Type B pancreatic cell (in vitro differentiated cells): ENCODE data around the gene MICAL1. TPM values are rescaled to one million over a fixed set of nuclear protein-coding genes. Genes with fewer than 3 reads are reported as not detected.

Experiments
- DNase-seq: peaks from one replicate; pipeline ENCODE4 v3.0.0; 2021; ENCODE audit warnings: mixed read lengths; ENCODE audit not compliant: unreplicated experiment; ENCODE audit errors: extremely low spot score
- H3K27ac Mint-ChIP-seq: 2 replicates; pipeline ENCODE4 v1.8.0; 2021; ENCODE audit warnings: mild to moderate bottlenecking, mixed read lengths
- H3K27me3 Mint-ChIP-seq: 2 replicates; pipeline ENCODE4 v1.8.0; 2021; ENCODE audit warnings: mixed read lengths
- H3K36me3 Mint-ChIP-seq: 2 replicates; pipeline ENCODE4 v1.8.0; 2021; ENCODE audit warnings: mixed read lengths
- H3K4me1 Mint-ChIP-seq: one replicate; pipeline ENCODE4 v1.8.0; 2021; ENCODE audit warnings: mixed read lengths; ENCODE audit not compliant: unreplicated experiment
- H3K4me3 Mint-ChIP-seq: 2 replicates; pipeline ENCODE4 v1.8.0; 2021; ENCODE audit warnings: mild to moderate bottlenecking, mixed read lengths
- H3K9me3 Mint-ChIP-seq: 2 replicates; pipeline ENCODE4 v1.8.0; 2021; ENCODE audit warnings: mixed read lengths
- CTCF ChIP-seq: fragments of 200-600 bp; sonication (generic); conservative IDR thresholded peaks from 2 replicates; pipeline ENCODE4 v1.5.0; 2021; ENCODE audit warnings: antibody characterized with exemption, mild to moderate bottlenecking
- total RNA-seq: library from RNA; stranded (reverse); gene quantifications from 2 replicates; pipeline ENCODE4 v1.2.1, GENCODE V29; 2021; ENCODE audit warnings: low replicate concordance

MICAL1 gene
- total RNA-seq, 1 donor from 2014 or later, result 49.7 TPM

- no peak for TF ChIP-seq CTCF
- Mint-ChIP-seq H3K27me3 (no peaks in the 10 kb centered on the region), H3K36me3 (no peaks in the 10 kb centered on the region), H3K4me3 (no peak overlapping the region), H3K9me3 (no peaks in the 10 kb centered on the region), H3K4me1 (peaks cover 24% of the 10 kb centered on the region), H3K27ac (no peak overlapping the region)
- DNase-seq, result no peak
Measured at GRCh38 chr6:109496036-109496772, 40.6 kb upstream of the MICAL1 start.

GRCh38 chr6:109493865-109494264 lies 38.3 kb upstream of the MICAL1 start:
- TF ChIP-seq CTCF, result no peak
- no peak for DNase-seq
- H3K27ac Mint-ChIP-seq, result no peak overlapping the region
- H3K4me1 Mint-ChIP-seq, result peaks cover 30% of the 10 kb centered on the region
- H3K9me3 Mint-ChIP-seq, result no peaks in the 10 kb centered on the region
- H3K36me3 Mint-ChIP-seq, result no peaks in the 10 kb centered on the region
- H3K27me3 Mint-ChIP-seq, result no peaks in the 10 kb centered on the region
- no peak overlapping the region for H3K4me3 Mint-ChIP-seq

- TF ChIP-seq CTCF, result no peak
- no peaks in the 10 kb centered on the region for H3K36me3 Mint-ChIP-seq
- no peak overlapping the region for H3K4me3 Mint-ChIP-seq
- no peaks in the 10 kb centered on the region for H3K27me3 Mint-ChIP-seq
- H3K27ac Mint-ChIP-seq, result no peak overlapping the region
- DNase-seq, result no peak
- H3K9me3 Mint-ChIP-seq, result no peaks in the 10 kb centered on the region
- H3K4me1 Mint-ChIP-seq, result peaks cover 21% of the 10 kb centered on the region
Measured at GRCh38 chr6:109491207-109491938, 35.8 kb upstream of the MICAL1 start.

- no peak overlapping the region for H3K27ac Mint-ChIP-seq
- DNase-seq, result no peak
- no peak overlapping the region for H3K4me3 Mint-ChIP-seq
- TF ChIP-seq CTCF, result no peak
- H3K27me3 Mint-ChIP-seq, result no peaks in the 10 kb centered on the region
- no peaks in the 10 kb centered on the region for H3K36me3 Mint-ChIP-seq
- peaks cover 15% of the 10 kb centered on the region for H3K4me1 Mint-ChIP-seq
- H3K9me3 Mint-ChIP-seq, result no peaks in the 10 kb centered on the region
Measured at GRCh38 chr6:109490713-109491112, 35.1 kb upstream of the MICAL1 start.

- no peak for DNase-seq
- TF ChIP-seq CTCF, result no peak
- H3K36me3 Mint-ChIP-seq, result no peaks in the 10 kb centered on the region
- H3K9me3 Mint-ChIP-seq, result no peaks in the 10 kb centered on the region
- H3K4me1 Mint-ChIP-seq, result peaks cover 15% of the 10 kb centered on the region
- H3K27ac Mint-ChIP-seq, result no peak overlapping the region
- no peak overlapping the region for H3K4me3 Mint-ChIP-seq
- no peaks in the 10 kb centered on the region for H3K27me3 Mint-ChIP-seq
Measured at GRCh38 chr6:109488001-109488400, 32.4 kb upstream of the MICAL1 start.
